Large intestine (tissue), 3 donors: ENCODE data around the gene DIAPH2. TPM values are rescaled to one million over a fixed set of nuclear protein-coding genes. Genes with fewer than 3 reads are reported as not detected.

Source experiments
- DNase-seq, 2 donors: peaks; one replicate each; pipeline versions ENCODE4 v3.0.0 to v3.0.0-alpha.2; 2013
- H3K27ac ChIP-seq: one replicate; pipeline ENCODE4 v1.5.1; 2013; ENCODE audit warnings: low read length
- H3K27me3 ChIP-seq: 2 replicates; pipeline ENCODE4 v1.6.1; 2013; ENCODE audit warnings: low read length; ENCODE audit not compliant: control insufficient read depth, insufficient read depth
- H3K36me3 ChIP-seq: 2 replicates; pipeline ENCODE4 v1.6.1; 2013; ENCODE audit warnings: low read length; ENCODE audit not compliant: control insufficient read depth, insufficient read depth
- H3K4me1 ChIP-seq: one replicate; pipeline ENCODE4 v1.6.1; 2013; ENCODE audit warnings: low read length; ENCODE audit not compliant: control insufficient read depth, insufficient read depth
- H3K4me3 ChIP-seq: one replicate; pipeline ENCODE4 v1.5.1; 2013; ENCODE audit warnings: low read length
- H3K9me3 ChIP-seq: one replicate; pipeline ENCODE4 v1.6.1; 2013; ENCODE audit warnings: mild to moderate bottlenecking, low read depth, low read length, moderate library complexity; ENCODE audit not compliant: control insufficient read depth
- WGBS: methylation state at CpG from one replicate; pipeline ENCODE4 v1.1.5; 2013; ENCODE audit warnings: low lambda C conversion rate; ENCODE audit not compliant: insufficient coverage; 5-methylcytosine and 5-hydroxymethylcytosine counted together
- polyA plus RNA-seq: library from polyadenylated mRNA; unstranded; fragments of 120-200 nt; gene quantifications from one replicate; pipeline ENCODE4 v1.2.1, GENCODE V29; 2013

Gene DIAPH2
- polyA plus RNA-seq, 1 donor: 10.3 TPM

GRCh38 chrX:97310373-97310772 lies 625.7 kb downstream of the DIAPH2 start:
- no CpG with 5 or more reads among the region's 8 CpGs for WGBS
- H3K9me3 ChIP-seq: no peaks in the 10 kb centered on the region
- no peaks in the 10 kb centered on the region for H3K36me3 ChIP-seq
- no peak overlapping the region for H3K27ac ChIP-seq
- H3K27me3 ChIP-seq: no peaks in the 10 kb centered on the region
- no peaks in the 10 kb centered on the region for H3K4me1 ChIP-seq
- no peak overlapping the region for H3K4me3 ChIP-seq
- DNase-seq: no peak

- Histone ChIP-seq H3K4me3 (no peak overlapping the region), H3K27me3 (no peaks in the 10 kb centered on the region), H3K36me3 (no peaks in the 10 kb centered on the region), H3K9me3 (no peaks in the 10 kb centered on the region), H3K27ac (no peak overlapping the region), H3K4me1 (no peaks in the 10 kb centered on the region)
- 67% methylated on average over 1 of the region's 4 CpGs for WGBS
- DNase-seq: no peak
Observed at GRCh38 chrX:97311066-97311778, 626.6 kb downstream of the DIAPH2 start.

GRCh38 chrX:97314345-97314744 lies 629.7 kb downstream of the DIAPH2 start:
- Histone ChIP-seq H3K27ac (no peak overlapping the region), H3K4me3 (no peak overlapping the region), H3K9me3 (no peaks in the 10 kb centered on the region), H3K4me1 (no peaks in the 10 kb centered on the region), H3K27me3 (no peaks in the 10 kb centered on the region), H3K36me3 (no peaks in the 10 kb centered on the region)
- WGBS: no CpG with 5 or more reads among the region's 1 CpG
- DNase-seq: no peak

- Histone ChIP-seq H3K4me3 (no peak overlapping the region), H3K36me3 (no peaks in the 10 kb centered on the region), H3K9me3 (no peaks in the 10 kb centered on the region), H3K4me1 (no peaks in the 10 kb centered on the region), H3K27ac (no peak overlapping the region), H3K27me3 (no peaks in the 10 kb centered on the region)
- DNase-seq: no peak
- WGBS: no CpG with 5 or more reads among the region's 7 CpGs
Observed at GRCh38 chrX:97315939-97316338, 631.3 kb downstream of the DIAPH2 start.

- Histone ChIP-seq H3K4me3 (no peak overlapping the region), H3K4me1 (no peaks in the 10 kb centered on the region), H3K9me3 (no peaks in the 10 kb centered on the region), H3K27me3 (no peaks in the 10 kb centered on the region), H3K36me3 (no peaks in the 10 kb centered on the region), H3K27ac (no peak overlapping the region)
- DNase-seq: no peak
- no CpG with 5 or more reads among the region's 11 CpGs for WGBS
Observed at GRCh38 chrX:97320305-97320704, 635.7 kb downstream of the DIAPH2 start.

GRCh38 chrX:97322401-97322800 lies 637.8 kb downstream of the DIAPH2 start:
- DNase-seq: no peak
- no peak overlapping the region for H3K4me3 ChIP-seq
- no peaks in the 10 kb centered on the region for H3K4me1 ChIP-seq
- no peaks in the 10 kb centered on the region for H3K27me3 ChIP-seq
- H3K9me3 ChIP-seq: no peaks in the 10 kb centered on the region
- H3K36me3 ChIP-seq: no peaks in the 10 kb centered on the region
- H3K27ac ChIP-seq: no peak overlapping the region

GRCh38 chrX:97326456-97326855 lies 641.8 kb downstream of the DIAPH2 start:
- H3K4me3 ChIP-seq: no peak overlapping the region
- no peak for DNase-seq
- no CpG with 5 or more reads among the region's 2 CpGs for WGBS
- H3K36me3 ChIP-seq: no peaks in the 10 kb centered on the region
- H3K27me3 ChIP-seq: no peaks in the 10 kb centered on the region
- H3K9me3 ChIP-seq: no peaks in the 10 kb centered on the region
- H3K4me1 ChIP-seq: no peaks in the 10 kb centered on the region
- no peak overlapping the region for H3K27ac ChIP-seq

- Histone ChIP-seq H3K4me1 (no peaks in the 10 kb centered on the region), H3K4me3 (no peak overlapping the region), H3K27me3 (no peaks in the 10 kb centered on the region), H3K27ac (no peak overlapping the region), H3K9me3 (no peaks in the 10 kb centered on the region), H3K36me3 (no peaks in the 10 kb centered on the region)
- DNase-seq: no peak
- no CpG with 5 or more reads among the region's 1 CpG for WGBS
Observed at GRCh38 chrX:97328853-97329390, 644.3 kb downstream of the DIAPH2 start.

- Histone ChIP-seq H3K36me3 (no peaks in the 10 kb centered on the region), H3K4me1 (no peaks in the 10 kb centered on the region), H3K27me3 (no peaks in the 10 kb centered on the region), H3K4me3 (no peak overlapping the region), H3K9me3 (no peaks in the 10 kb centered on the region), H3K27ac (no peak overlapping the region)
- no CpG with 5 or more reads among the region's 1 CpG for WGBS
- DNase-seq: no peak
Observed at GRCh38 chrX:97330151-97330550, 645.5 kb downstream of the DIAPH2 start.

- no peak overlapping the region for H3K27ac ChIP-seq
- no peak for DNase-seq
- H3K9me3 ChIP-seq: no peaks in the 10 kb centered on the region
- no peaks in the 10 kb centered on the region for H3K27me3 ChIP-seq
- no peaks in the 10 kb centered on the region for H3K4me1 ChIP-seq
- H3K36me3 ChIP-seq: no peaks in the 10 kb centered on the region
- no CpG with 5 or more reads among the region's 3 CpGs for WGBS
- no peak overlapping the region for H3K4me3 ChIP-seq
Observed at GRCh38 chrX:97332963-97333362, 648.3 kb downstream of the DIAPH2 start.

- Histone ChIP-seq H3K4me1 (no peaks in the 10 kb centered on the region), H3K9me3 (no peaks in the 10 kb centered on the region), H3K36me3 (no peaks in the 10 kb centered on the region), H3K27me3 (no peaks in the 10 kb centered on the region), H3K4me3 (no peak overlapping the region), H3K27ac (no peak overlapping the region)
- no peak for DNase-seq
- WGBS: no CpG with 5 or more reads among the region's 9 CpGs
Observed at GRCh38 chrX:97334850-97335249, 650.2 kb downstream of the DIAPH2 start.
